ENCODE measurements around the gene NAA15. TPM values are rescaled to one million over a fixed set of nuclear protein-coding genes. Genes with fewer than 3 reads are reported as not detected.

Gene NAA15
- total RNA-seq, 3 donors from 2014 or later, result 28.2 to 47.4 (median 33.2) TPM

- Histone ChIP-seq H3K9me3 (no peaks in the 10 kb centered on the region), H3K36me3 (ENCODE audit: low read depth) (no peaks in the 10 kb centered on the region), H3K4me1 (ENCODE audit: low read depth) (no peaks in the 10 kb centered on the region), H3K4me3 (no peak overlapping the region)
- intact Hi-C loops (cut with DNase I, micrococcal nuclease), result no loop called here
- DNase-seq (no peak), ATAC-seq (no peak)
- no peak for TF ChIP-seq CTCF (IDR thresholded peaks at IDR 0.05)
Measured at GRCh38 chr4:139266208-139266582, 35.1 kb upstream of the NAA15 start.

DNA sequence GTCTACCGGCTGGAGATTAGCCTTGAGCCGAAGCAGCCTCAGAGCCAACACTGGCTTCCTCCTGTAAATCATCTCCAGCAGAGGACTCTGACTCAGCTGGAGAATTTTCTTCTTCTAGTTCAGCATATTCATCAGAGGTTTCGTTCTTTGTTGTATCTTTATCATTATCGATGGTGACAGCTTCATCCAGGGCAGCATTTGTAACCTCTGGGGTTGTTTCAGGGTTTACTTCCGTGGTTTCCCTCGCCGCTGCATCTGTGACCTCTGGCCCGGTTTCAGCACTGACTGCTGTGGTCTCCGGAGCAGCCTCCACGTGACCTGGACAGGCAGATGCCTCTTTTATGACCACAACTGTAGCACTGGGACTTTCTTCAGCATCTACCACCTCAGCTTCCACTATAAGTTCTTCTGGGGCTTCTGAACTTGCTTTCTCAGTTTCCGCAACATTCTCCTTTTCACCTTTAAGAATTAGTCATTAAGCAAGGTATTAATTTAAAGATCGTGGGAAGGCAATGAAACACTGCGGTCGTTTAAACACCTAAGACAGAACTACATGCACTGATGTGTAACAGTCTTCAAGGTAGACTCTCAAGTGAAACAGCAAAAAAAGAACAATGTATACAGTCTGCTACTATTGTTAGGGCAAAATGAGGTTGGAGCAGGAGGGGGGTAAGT, 34.6 kb upstream of the NAA15 start:
- no peak overlapping the region for H3K4me3 ChIP-seq
- DNase-seq (peak; percentile 75 to 83 (median 80)), ATAC-seq (peak; percentile 97)
- no peaks in the 10 kb centered on the region for H3K9me3 ChIP-seq
- TF ChIP-seq CTCF (IDR thresholded peaks at IDR 0.05), result no peak
- no peaks in the 10 kb centered on the region for H3K36me3 ChIP-seq (ENCODE audit: low read depth)
- no peaks in the 10 kb centered on the region for H3K4me1 ChIP-seq (ENCODE audit: low read depth)
- intact Hi-C loops (cut with DNase I, micrococcal nuclease), result no loop called here

DNA sequence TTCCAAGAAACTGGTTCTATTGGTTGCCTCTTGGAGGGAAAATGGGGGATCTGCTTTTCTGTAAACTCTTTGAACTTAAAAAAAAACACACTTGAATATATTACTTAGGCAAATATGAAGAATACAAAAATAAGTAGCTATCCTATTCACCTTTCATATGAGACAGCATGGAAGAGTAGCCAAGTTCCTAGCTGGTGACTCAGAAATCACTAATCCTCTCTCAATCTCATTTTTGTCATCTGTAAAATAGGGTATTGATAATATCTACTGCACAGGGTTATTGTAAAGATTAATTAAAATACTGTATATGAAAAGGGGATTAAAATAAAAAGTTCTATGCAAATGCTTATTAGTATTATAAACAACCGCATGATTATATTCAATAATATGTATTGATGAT, 34.0 kb upstream of the NAA15 start:
- no peak for TF ChIP-seq CTCF (IDR thresholded peaks at IDR 0.05)
- no peak for ATAC-seq

GRCh38 chr4:139273835-139274234, 27.5 kb upstream of the NAA15 start:
- ATAC-seq, result no peak
- no peaks in the 10 kb centered on the region for H3K9me3 ChIP-seq
- TF ChIP-seq CTCF (IDR thresholded peaks at IDR 0.05), result no peak
- no peak overlapping the region for H3K4me3 ChIP-seq
- DNase-seq, result no peak
- no peaks in the 10 kb centered on the region for H3K36me3 ChIP-seq (ENCODE audit: low read depth)
- intact Hi-C loops (cut with DNase I, micrococcal nuclease), result no loop called here
- H3K4me1 ChIP-seq (ENCODE audit: low read depth), result no peaks in the 10 kb centered on the region

More for the DNA sequence above, 34.0 kb upstream of the NAA15 start:
- no peak overlapping the region for H3K4me3 ChIP-seq
- no peaks in the 10 kb centered on the region for H3K4me1 ChIP-seq (ENCODE audit: low read depth)
- intact Hi-C loops (cut with DNase I, micrococcal nuclease), result no loop called here
- DNase-seq, result no peak
- H3K9me3 ChIP-seq, result no peaks in the 10 kb centered on the region
- no peaks in the 10 kb centered on the region for H3K36me3 ChIP-seq (ENCODE audit: low read depth)

DNA sequence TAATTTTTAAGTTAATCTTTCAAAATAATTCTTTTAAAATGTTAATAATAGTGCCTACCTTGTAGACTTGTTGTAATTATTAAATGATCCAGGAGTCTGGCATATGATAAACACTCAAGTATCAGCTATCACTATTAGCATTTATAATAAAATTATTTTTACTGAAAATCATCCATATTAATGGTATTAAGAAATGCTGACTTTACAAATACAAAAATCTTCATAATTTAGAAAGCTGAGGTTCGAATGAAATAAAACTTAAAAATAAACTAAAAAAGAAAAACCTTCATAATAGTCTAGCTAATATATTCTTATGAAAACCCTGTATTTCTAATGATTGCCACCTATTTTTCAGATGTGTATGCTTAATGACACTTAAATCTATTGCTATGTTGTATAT, 26.5 kb upstream of the NAA15 start:
- H3K36me3 ChIP-seq (ENCODE audit: low read depth), result no peaks in the 10 kb centered on the region

More for the DNA sequence above, 26.5 kb upstream of the NAA15 start:
- TF ChIP-seq CTCF (IDR thresholded peaks at IDR 0.05), result no peak
- peaks cover 9% of the 10 kb centered on the region for H3K4me1 ChIP-seq (ENCODE audit: low read depth)
- no peak overlapping the region for H3K4me3 ChIP-seq
- ATAC-seq (no peak), DNase-seq (no peak)
- intact Hi-C loops (cut with DNase I, micrococcal nuclease), result no loop called here
- H3K9me3 ChIP-seq, result no peaks in the 10 kb centered on the region

Measured in mucosa of descending colon (tissue), 3 donors.